PFSK-1 (cell line): ENCODE results near the gene EYA3.

Experiments used
- POLR2AphosphoS5 ChIP-seq: IDR thresholded peaks from 2 replicates; pipeline ENCODE4 v1.6.1; 2012; ENCODE audit warnings: low read depth, mild to moderate bottlenecking, control low read depth, low read length, moderate library complexity
- SIN3A ChIP-seq: IDR thresholded peaks from 2 replicates; pipeline ENCODE4 v1.6.1; 2012; ENCODE audit warnings: mild to moderate bottlenecking, low read length, moderate library complexity, borderline replicate concordance; ENCODE audit not compliant: insufficient read depth

DNA sequence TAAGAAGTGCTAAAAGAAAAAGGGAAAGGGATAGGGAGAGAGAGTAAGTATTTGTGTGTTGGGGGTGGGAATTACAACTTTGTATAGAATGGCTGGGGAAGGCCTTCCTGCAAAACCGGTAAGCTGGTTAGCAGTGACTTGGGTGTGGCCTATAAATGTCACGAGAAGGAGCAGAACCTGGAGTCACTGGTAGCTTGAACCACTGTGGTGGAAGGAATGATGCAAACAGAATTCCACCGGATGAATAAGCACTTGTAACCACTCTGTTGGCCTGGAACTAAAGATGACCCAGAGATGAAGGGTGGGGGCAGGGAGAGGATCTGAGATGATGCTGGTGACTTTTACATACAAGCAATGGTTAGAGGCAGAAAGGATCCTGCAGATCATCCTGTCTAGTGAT, 119.7 kb downstream of the EYA3 start:
- no peak for TF ChIP-seq POLR2AphosphoS5
- no peak for TF ChIP-seq SIN3A
